Measurements from ENCODE around the gene ADGRL2. TPM values are rescaled to one million over a fixed set of nuclear protein-coding genes. Genes with fewer than 3 reads are reported as not detected.

The ADGRL2 gene
- total and polyA plus RNA-seq, 3 donors from 2014 or later = 13.5 to 25.2 (median 13.8) TPM

GRCh38 chr1:81820765-81821164 lies 20.0 kb downstream of the ADGRL2 start:
- no peak for TF ChIP-seq POLR2A (IDR thresholded peaks at IDR 0.05)
- no peak for TF ChIP-seq CTCF (IDR thresholded peaks at IDR 0.05)
- intact Hi-C loops (cut with DNase I; ENCODE audit: low total_unique reads) = no loop called here
- no peak overlapping the region for H3K27ac ChIP-seq
- no peak overlapping the region for H3K4me3 ChIP-seq
- 90 to 92% methylated on average over 2 of the region's 2 CpGs for WGBS, 2 donors
- no peak for DNase-seq
- no peaks in the 10 kb centered on the region for H3K27me3 ChIP-seq
- H3K9me3 ChIP-seq = no peaks in the 10 kb centered on the region
- no peaks in the 10 kb centered on the region for H3K36me3 ChIP-seq (ENCODE audit: low read depth, missing control alignments)
- H3K4me1 ChIP-seq = no peaks in the 10 kb centered on the region

GRCh38 chr1:81823082-81823481 lies 22.3 kb downstream of the ADGRL2 start:
- DNase-seq = no peak
- H3K27me3 ChIP-seq = no peaks in the 10 kb centered on the region
- 88 to 89% methylated on average over 4 of the region's 4 CpGs for WGBS, 2 donors

GRCh38 chr1:81824759-81825158 lies 24.0 kb downstream of the ADGRL2 start:
- intact Hi-C loops (cut with DNase I; ENCODE audit: low total_unique reads) = no loop called here
- 70 to 71% methylated on average over 4 of the region's 4 CpGs for WGBS, 2 donors
- H3K27ac ChIP-seq = no peak overlapping the region
- H3K4me3 ChIP-seq = no peak overlapping the region
- no peaks in the 10 kb centered on the region for H3K36me3 ChIP-seq (ENCODE audit: low read depth, missing control alignments)
- H3K27me3 ChIP-seq = no peaks in the 10 kb centered on the region
- TF ChIP-seq POLR2A (IDR thresholded peaks at IDR 0.05) (no peak), CTCF (IDR thresholded peaks at IDR 0.05) (no peak)
- H3K4me1 ChIP-seq = no peaks in the 10 kb centered on the region
- H3K9me3 ChIP-seq = no peaks in the 10 kb centered on the region
- DNase-seq = no peak

More at GRCh38 chr1:81823082-81823481, 22.3 kb downstream of the ADGRL2 start:
- intact Hi-C loops (cut with DNase I; ENCODE audit: low total_unique reads) = no loop called here
- Histone ChIP-seq H3K9me3 (no peaks in the 10 kb centered on the region), H3K36me3 (ENCODE audit: low read depth, missing control alignments) (no peaks in the 10 kb centered on the region), H3K4me1 (no peaks in the 10 kb centered on the region), H3K4me3 (no peak overlapping the region), H3K27ac (no peak overlapping the region)
- TF ChIP-seq CTCF (IDR thresholded peaks at IDR 0.05) (no peak), POLR2A (IDR thresholded peaks at IDR 0.05) (no peak)

- Histone ChIP-seq H3K27me3 (no peaks in the 10 kb centered on the region), H3K4me1 (no peaks in the 10 kb centered on the region), H3K9me3 (no peaks in the 10 kb centered on the region), H3K4me3 (no peak overlapping the region), H3K27ac (no peak overlapping the region), H3K36me3 (ENCODE audit: low read depth, missing control alignments) (no peaks in the 10 kb centered on the region)
- WGBS, 2 donors = 85 to 89% methylated on average over 1 of the region's 1 CpG
- no peak for DNase-seq
- intact Hi-C loops (cut with DNase I; ENCODE audit: low total_unique reads) = no loop called here
- TF ChIP-seq POLR2A (IDR thresholded peaks at IDR 0.05) (no peak), CTCF (IDR thresholded peaks at IDR 0.05) (no peak)
Observed at GRCh38 chr1:81827942-81828341, 27.2 kb downstream of the ADGRL2 start.

- DNase-seq = no peak
- no peak overlapping the region for H3K27ac ChIP-seq
- intact Hi-C loops (cut with DNase I; ENCODE audit: low total_unique reads) = no loop called here
- no peaks in the 10 kb centered on the region for H3K4me1 ChIP-seq
- H3K4me3 ChIP-seq = no peak overlapping the region
- no peaks in the 10 kb centered on the region for H3K36me3 ChIP-seq (ENCODE audit: low read depth, missing control alignments)
- no peaks in the 10 kb centered on the region for H3K27me3 ChIP-seq
- TF ChIP-seq POLR2A (IDR thresholded peaks at IDR 0.05) = no peak
- TF ChIP-seq CTCF (IDR thresholded peaks at IDR 0.05) = no peak
- 18 to 26% methylated on average over 1 of the region's 1 CpG for WGBS, 2 donors
- no peaks in the 10 kb centered on the region for H3K9me3 ChIP-seq
Observed at GRCh38 chr1:81832573-81832972, 31.8 kb downstream of the ADGRL2 start.

All from testis (tissue), 3 donors.